RWPE2 (cell line): ENCODE results near the gene CYBB.

Source experiments
- ATAC-seq: fragments of 200-7000 bp; cut with Tn5 transposase; 3 replicates; pipeline ENCODE4 v1.9.1; 2021; ENCODE audit warnings: low read depth
- DNase-seq: peaks from one replicate; pipeline ENCODE4 v3.0.0-alpha.2; 2020; ENCODE audit warnings: low spot score
- H3K27ac ChIP-seq: fragments of 450-650 bp; 2 replicates; pipeline ENCODE4 v1.5.1; 2017; ENCODE audit warnings: mild to moderate bottlenecking; ENCODE audit not compliant: poor library complexity, severe bottlenecking
- H3K27me3 ChIP-seq: fragments of 250-450 bp; sonication (Bioruptor Pico); 2 replicates; pipeline ENCODE4 v1.5.1; 2021; ENCODE audit warnings: mild to moderate bottlenecking, moderate library complexity; ENCODE audit not compliant: insufficient read depth, poor library complexity, severe bottlenecking
- H3K36me3 ChIP-seq: fragments of 250-450 bp; sonication (Bioruptor Pico); 2 replicates; pipeline ENCODE4 v1.5.1; 2020; ENCODE audit warnings: low read depth, mild to moderate bottlenecking, moderate library complexity
- H3K4me1 ChIP-seq: fragments of 250-450 bp; sonication (Bioruptor Pico); 2 replicates; pipeline ENCODE4 v1.5.1; 2021; ENCODE audit warnings: mild to moderate bottlenecking, moderate library complexity; ENCODE audit not compliant: insufficient read depth, poor library complexity, severe bottlenecking
- H3K4me3 ChIP-seq: fragments of 250-450 bp; sonication (Bioruptor Pico); 2 replicates; pipeline ENCODE4 v1.5.1; 2021; ENCODE audit warnings: mild to moderate bottlenecking, moderate library complexity; ENCODE audit not compliant: severe bottlenecking
- H3K9me3 ChIP-seq: fragments of 250-450 bp; sonication (Bioruptor Pico); 2 replicates; pipeline ENCODE4 v1.5.1; 2021; ENCODE audit warnings: mild to moderate bottlenecking, moderate library complexity; ENCODE audit not compliant: severe bottlenecking
- CTCF ChIP-seq: fragments of 450-650 bp; IDR thresholded peaks from one replicate; pipeline ENCODE4 v1.5.1; 2017; ENCODE audit warnings: mild to moderate bottlenecking, moderate library complexity; ENCODE audit not compliant: poor library complexity, severe bottlenecking

Gene CYBB

DNA sequence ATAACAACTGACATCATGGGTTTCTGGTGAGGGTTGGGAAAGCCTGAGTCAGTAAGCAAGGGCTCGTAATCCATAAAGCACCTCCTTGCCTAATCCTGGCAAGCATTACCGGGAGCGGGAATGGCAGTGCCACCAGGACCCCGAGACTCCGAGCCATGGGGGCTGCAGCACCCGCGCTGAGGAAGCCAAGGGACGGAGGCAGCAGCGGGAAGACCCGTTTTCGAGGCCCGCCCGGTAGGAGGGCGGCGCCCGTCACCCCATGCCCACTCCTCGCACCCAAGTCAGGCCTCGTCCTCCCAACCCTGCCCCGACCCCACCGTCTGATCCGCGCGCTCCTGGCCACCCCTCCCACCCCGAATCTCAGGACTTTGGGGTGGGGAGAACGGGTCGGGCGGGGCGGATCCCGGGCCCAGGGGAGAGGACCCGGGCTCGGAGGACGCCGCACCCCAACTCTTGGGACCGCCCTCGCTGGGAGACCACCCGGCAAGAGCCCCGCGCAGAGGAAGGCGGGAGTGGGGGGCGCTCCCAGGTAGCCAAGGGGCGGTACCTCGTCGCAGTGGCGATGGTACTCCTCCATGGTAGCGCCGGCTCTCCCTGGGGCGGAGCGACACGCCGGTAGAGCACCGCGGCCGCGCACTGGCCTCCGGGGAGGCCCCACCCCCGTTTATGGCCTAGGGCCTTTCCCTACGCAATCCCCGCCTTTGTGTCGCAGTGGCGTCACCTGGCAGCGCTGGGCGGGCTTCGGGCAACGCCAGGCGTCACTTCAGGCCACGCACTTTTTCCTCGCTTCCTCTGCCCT lies 67.3 kb downstream of the CYBB start, which contains the start of gene DYNLT3:
Gene DYNLT3 (minus strand): TSS at position 638 of the 799 bp plus-strand sequence. CDS start 61 bp downstream, at position 577.
- peak within 1 kb of the TSS; percentile 45 for H3K27ac ChIP-seq
- H3K9me3 ChIP-seq, result no peaks in the 10 kb centered on the region
- DNase-seq, result peak; percentile 53
- H3K27me3 ChIP-seq, result no peaks in the 10 kb centered on the region
- no peak for TF ChIP-seq CTCF
- H3K4me3 ChIP-seq, result peak within 1 kb of the TSS; percentile 72
- H3K4me1 ChIP-seq, result no peaks in the 10 kb centered on the region
- no peaks in the 10 kb centered on the region for H3K36me3 ChIP-seq
- peak; percentile 91 for ATAC-seq

- DNase-seq (no peak), ATAC-seq (no peak; the same call in 2 of the 3 replicates)
- Histone ChIP-seq H3K36me3 (no peaks in the 10 kb centered on the region), H3K4me1 (no peaks in the 10 kb centered on the region), H3K27ac (peak overlapping the region; percentile 45), H3K27me3 (no peaks in the 10 kb centered on the region), H3K4me3 (peak overlapping the region; percentile 72), H3K9me3 (no peaks in the 10 kb centered on the region)
- no peak for TF ChIP-seq CTCF
Observed at GRCh38 chrX:37847733-37848197, 67.9 kb downstream of the CYBB start.

DNA sequence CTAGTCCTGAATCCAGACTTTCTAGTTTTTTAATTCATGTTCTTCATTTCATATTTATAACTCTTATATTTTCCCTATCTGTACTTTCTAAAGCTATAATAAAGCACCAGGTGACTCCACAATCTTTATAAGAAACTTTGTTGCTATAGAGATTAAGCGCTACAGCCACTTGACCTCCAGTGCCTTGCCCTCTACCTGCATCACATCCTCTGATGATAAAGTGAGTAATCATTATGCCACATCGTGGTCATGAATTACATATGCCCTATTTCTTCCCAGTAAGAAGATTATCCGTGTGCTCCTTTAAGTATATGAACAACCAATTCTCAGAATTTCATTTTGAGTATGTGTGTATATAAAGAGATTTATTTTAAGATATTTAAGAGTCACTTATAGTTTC lies 74.3 kb downstream of the CYBB start:
- Histone ChIP-seq H3K4me3 (no peak overlapping the region), H3K27me3 (no peaks in the 10 kb centered on the region), H3K9me3 (no peaks in the 10 kb centered on the region), H3K36me3 (no peaks in the 10 kb centered on the region), H3K27ac (no peak overlapping the region), H3K4me1 (no peaks in the 10 kb centered on the region)
- no peak for ATAC-seq
- TF ChIP-seq CTCF, result no peak
- DNase-seq, result no peak

DNA sequence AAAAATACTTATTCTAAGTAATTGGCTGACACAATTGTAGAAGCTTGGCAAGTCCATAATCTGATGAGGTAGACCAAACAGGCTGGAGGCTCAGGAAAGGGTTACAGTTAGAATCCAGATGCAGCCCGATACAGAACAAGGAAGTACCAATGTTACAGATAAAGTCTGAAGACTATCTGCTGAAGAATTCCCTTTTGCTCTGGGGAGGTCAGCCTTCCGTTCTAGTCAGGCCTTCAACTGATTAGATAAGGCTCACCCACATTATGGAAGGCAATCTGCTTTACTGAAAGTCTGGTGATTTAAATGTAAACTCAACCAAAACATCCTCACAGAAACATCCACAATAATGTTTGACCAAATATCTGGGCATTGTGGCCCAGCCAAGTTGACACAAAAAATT lies 74.9 kb downstream of the CYBB start:
- ATAC-seq (no peak), DNase-seq (no peak)
- no peak overlapping the region for H3K27ac ChIP-seq
- no peak for TF ChIP-seq CTCF
- H3K36me3 ChIP-seq, result no peaks in the 10 kb centered on the region
- no peak overlapping the region for H3K4me3 ChIP-seq
- H3K9me3 ChIP-seq, result no peaks in the 10 kb centered on the region
- H3K27me3 ChIP-seq, result no peaks in the 10 kb centered on the region
- no peaks in the 10 kb centered on the region for H3K4me1 ChIP-seq

DNA sequence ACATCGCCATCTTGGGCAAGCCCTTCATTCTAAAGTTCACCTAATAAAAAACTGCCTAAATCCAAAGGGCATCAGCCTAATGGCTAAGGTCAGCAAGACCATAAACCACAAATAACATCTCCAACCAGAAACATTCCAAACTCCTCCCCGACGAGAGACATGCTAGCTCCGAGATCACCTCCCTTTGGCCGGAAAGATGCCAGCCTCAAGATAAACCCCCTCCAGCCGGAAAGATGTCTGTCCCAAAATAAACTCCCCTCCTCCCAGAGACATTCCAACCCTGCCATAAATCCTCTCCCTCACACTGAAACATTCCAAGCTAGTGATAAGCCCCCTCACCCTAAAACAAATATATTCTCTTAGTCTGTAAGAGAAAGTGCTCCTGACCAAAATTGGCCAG lies 80.9 kb downstream of the CYBB start:
- H3K4me3 ChIP-seq, result no peak overlapping the region
- H3K9me3 ChIP-seq, result no peaks in the 10 kb centered on the region
- H3K27me3 ChIP-seq, result no peaks in the 10 kb centered on the region
- no peak for TF ChIP-seq CTCF
- H3K36me3 ChIP-seq, result no peaks in the 10 kb centered on the region
- H3K27ac ChIP-seq, result no peak overlapping the region
- DNase-seq, result no peak
- H3K4me1 ChIP-seq, result no peaks in the 10 kb centered on the region
- no peak for ATAC-seq
